T-helper 1 cell treated with Interleukin-12 subunit alpha and Interleukin-12 subunit beta and Interleukin-4 antibody, amounts not matched to agents 30 μg/mL and 1 μg/mL, for 36 hours (primary cell): ENCODE data around the gene TXNDC11.

Experiments
- H3K27ac Mint-ChIP-seq: one replicate; pipeline ENCODE4 v1.8.0; 2021; ENCODE audit warnings: mild to moderate bottlenecking, mixed read lengths
- H3K27me3 Mint-ChIP-seq: one replicate; pipeline ENCODE4 v1.8.0; 2021; ENCODE audit warnings: low read depth, mixed read lengths
- H3K36me3 Mint-ChIP-seq: one replicate; pipeline ENCODE4 v1.8.0; 2021; ENCODE audit warnings: low read depth, mixed read lengths
- H3K4me1 Mint-ChIP-seq: one replicate; pipeline ENCODE4 v1.8.0; 2021; ENCODE audit warnings: low read depth, mixed read lengths
- H3K4me3 Mint-ChIP-seq: one replicate; pipeline ENCODE4 v1.8.0; 2021; ENCODE audit warnings: mild to moderate bottlenecking, moderate library complexity, mixed read lengths
- H3K9me3 Mint-ChIP-seq: one replicate; pipeline ENCODE4 v1.8.0; 2021; ENCODE audit warnings: mixed read lengths

Gene TXNDC11

DNA sequence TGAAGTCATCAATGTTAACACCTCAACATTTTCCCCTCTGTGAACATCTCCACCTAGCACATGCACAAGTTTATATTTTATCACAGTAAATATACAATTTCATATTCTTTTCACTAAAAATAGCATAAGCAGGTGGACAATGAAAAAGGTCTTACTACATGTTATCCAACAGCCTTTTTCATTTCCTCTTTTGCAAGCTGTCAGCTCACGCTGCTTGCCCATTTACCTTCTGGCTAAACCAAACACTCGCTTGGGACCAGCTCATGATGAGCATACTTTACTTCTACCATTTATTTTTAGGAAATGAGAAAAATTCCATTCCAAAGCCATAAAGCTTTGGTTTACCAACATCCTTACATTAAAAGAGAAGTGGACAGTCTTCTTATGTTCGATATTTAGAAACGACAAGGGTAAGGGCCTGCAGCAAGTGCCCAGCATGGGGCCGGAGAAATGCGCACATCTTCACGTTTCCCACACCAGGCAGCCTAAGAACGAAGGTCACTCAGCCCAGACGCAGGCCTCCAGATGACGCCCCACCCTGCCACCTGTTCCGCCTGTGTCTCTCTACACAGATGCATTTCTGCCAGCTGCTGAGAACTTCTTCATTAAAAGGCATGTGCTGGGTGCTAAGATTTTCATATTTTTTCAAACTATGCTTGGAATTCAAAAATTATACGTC, 60.5 kb downstream of the TXNDC11 start:
- Mint-ChIP-seq H3K36me3 (peaks cover 49% of the 10 kb centered on the region), H3K27me3 (no peaks in the 10 kb centered on the region), H3K27ac (peak overlapping the region; percentile 83), H3K4me3 (peak overlapping the region; percentile 59), H3K4me1 (peaks cover 32% of the 10 kb centered on the region), H3K9me3 (no peaks in the 10 kb centered on the region)

DNA sequence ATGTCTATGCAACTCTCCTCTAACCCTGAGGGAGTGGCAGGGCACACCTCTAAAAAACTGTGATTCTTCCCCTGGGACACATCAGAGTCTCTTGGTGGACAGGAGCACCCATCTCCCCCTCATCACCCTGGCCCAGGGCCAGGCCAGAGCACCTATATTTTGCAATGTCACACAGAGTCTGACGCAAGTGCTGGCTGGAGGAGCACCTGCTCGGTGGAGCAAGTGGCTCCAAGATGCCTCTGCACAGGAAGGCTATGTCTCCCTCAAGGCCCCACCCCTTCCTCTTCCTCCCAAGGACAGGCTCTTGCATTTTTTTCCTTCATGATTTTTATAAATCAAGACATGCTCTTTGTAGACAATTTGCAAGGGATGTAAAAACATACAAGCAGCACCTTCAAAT, 61.1 kb downstream of the TXNDC11 start:
- Mint-ChIP-seq H3K4me1 (peaks cover 32% of the 10 kb centered on the region), H3K27ac (peak overlapping the region; percentile 83), H3K27me3 (no peaks in the 10 kb centered on the region), H3K36me3 (peaks cover 49% of the 10 kb centered on the region), H3K9me3 (no peaks in the 10 kb centered on the region), H3K4me3 (peak overlapping the region; percentile 59)

DNA sequence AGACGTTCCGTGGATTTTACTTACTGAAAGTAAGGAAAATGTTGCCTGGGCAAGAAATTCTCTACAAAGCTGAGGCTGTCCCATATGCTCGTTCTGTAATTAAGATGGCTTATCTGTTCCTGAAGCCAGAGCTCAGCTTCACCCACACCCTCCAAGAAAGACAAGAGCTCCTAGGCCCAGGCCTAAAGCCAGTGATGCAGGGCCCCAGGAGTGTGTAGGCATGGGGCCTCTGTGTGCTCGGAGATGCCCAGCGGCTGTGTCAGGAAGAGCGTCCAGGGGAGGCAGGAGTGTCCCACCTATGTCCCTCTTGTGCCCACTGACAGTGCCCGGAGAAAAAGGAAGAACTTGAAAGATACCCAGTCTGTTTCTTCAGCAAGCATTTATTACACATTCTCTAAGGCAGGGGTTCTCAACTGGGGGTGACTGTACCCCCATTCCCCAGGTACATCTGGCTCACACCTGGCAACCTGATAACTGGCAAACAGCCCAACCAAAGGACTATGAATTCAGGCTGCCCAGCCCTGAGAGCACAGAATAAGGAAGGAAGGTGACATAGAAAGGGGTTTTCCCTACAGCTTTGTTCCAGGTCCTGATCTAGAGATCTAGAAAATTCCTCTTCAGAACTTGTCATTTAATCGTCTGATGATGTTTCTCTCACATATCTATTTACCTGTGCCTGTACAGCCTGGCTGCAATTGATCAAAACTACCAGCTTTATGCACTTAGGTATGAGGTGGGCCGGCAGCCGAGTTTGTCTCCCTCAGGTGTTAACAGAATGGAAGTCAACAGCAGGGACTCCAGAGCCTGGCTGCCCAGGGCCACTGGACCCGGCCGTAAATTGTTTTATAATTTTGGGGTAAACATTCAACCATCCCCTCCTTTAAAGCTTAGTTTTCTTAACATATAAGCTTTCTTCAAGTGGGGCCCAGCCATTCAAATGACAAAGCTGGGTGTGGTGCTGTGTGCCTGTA, 62.4 kb downstream of the TXNDC11 start:
- peaks cover 32% of the 10 kb centered on the region for H3K4me1 Mint-ChIP-seq
- H3K36me3 Mint-ChIP-seq: peaks cover 44% of the 10 kb centered on the region
- no peaks in the 10 kb centered on the region for H3K27me3 Mint-ChIP-seq
- H3K4me3 Mint-ChIP-seq: no peak overlapping the region
- no peaks in the 10 kb centered on the region for H3K9me3 Mint-ChIP-seq
- H3K27ac Mint-ChIP-seq: peak overlapping the region; percentile 83

DNA sequence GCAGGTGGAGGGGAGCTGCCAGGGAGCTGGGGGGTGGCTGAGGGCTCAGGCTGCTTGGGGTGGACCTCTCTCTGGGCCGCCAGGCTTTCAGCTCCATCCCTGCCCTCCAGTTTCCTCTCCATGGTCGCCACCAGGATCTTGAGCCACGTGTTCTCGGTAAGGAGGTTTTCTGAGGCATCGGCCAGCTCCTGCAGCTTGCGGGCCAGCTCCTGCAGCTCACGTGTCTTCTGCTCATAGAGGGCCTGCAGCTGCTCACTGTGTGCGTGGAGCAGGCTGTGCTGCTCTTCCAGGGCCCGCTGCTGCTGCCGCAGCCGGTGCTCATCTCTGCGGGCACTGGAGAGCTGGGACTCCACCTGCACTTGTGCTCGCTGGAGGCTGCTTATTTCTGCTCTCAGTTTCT, 63.4 kb downstream of the TXNDC11 start:
- Mint-ChIP-seq H3K4me1 (peaks cover 35% of the 10 kb centered on the region), H3K4me3 (no peak overlapping the region), H3K27ac (no peak overlapping the region), H3K9me3 (no peaks in the 10 kb centered on the region), H3K27me3 (no peaks in the 10 kb centered on the region), H3K36me3 (peaks cover 41% of the 10 kb centered on the region)

DNA sequence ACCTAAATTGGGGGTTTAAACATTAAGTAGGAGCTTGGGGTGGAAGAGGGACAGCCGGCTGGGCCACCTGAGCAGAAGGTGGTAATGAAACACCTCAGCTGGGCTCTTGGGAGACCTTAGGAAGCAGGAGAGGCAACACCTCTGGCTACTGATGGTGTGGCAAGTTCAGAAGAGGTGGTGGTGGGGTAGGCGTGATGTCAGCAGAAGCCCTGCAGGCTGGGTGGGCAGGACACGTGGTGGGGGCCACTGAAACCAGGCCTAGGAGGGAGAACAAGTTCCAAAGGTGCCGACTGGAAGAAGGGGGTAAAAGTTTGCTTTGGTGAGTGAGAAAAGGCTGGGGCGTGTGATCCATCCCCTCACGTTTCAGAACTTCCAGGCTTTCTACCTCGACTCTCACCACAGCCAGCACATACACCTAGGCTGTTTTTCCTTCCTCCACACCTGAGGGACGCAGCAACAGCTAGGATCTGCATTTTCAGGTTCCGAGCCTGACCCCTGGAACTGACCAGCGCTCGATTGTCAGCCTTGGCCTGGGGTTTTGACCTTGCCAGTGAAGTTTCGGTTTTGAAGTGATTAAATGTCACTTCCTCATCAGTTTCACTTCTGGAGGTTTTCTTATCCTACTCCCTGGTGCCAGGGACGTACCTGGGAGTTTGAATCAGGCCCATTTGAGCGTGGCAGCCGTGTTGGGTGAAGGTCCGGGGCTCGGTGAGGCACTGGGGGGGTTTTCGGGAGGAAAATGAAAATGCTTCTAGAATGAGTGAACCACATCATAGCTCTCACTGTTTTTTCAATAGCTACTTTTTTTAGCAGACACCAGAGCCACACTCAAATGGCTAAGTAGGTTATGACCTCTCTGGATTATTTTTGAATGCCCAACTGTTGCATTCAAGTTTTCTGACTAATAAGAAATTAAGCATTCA, 64.4 kb downstream of the TXNDC11 start:
- no peaks in the 10 kb centered on the region for H3K27me3 Mint-ChIP-seq
- peaks cover 36% of the 10 kb centered on the region for H3K36me3 Mint-ChIP-seq
- peaks cover 36% of the 10 kb centered on the region for H3K4me1 Mint-ChIP-seq
- H3K27ac Mint-ChIP-seq: no peak overlapping the region
- no peak overlapping the region for H3K4me3 Mint-ChIP-seq
- no peaks in the 10 kb centered on the region for H3K9me3 Mint-ChIP-seq

DNA sequence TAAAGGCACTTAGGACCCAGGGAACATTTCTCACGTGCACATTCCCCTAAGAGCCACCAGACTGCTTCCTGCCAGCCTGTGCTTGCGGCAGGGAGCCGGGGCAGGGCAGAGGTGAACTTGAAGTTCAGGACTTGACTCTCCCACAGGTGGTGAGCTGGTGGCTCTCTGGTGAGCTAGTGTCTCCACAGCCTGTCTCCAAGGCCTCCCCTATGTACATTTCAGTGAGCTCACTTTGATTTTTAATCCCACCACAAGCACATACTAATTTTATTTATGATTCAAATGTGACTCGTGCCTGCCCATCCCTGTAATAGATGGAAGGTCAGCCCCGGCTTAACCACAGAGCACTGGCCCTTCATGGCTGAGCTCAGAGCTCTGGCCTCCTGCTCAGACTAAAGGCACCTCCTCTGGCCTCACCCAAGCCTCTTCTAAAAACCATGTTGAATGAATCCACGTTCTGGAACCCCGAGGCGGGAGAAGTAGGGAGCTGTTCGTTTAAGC, 65.2 kb downstream of the TXNDC11 start:
- Mint-ChIP-seq H3K27ac (peak overlapping the region; percentile 64), H3K4me1 (peaks cover 37% of the 10 kb centered on the region), H3K27me3 (no peaks in the 10 kb centered on the region), H3K9me3 (no peaks in the 10 kb centered on the region), H3K36me3 (peaks cover 32% of the 10 kb centered on the region), H3K4me3 (no peak overlapping the region)

DNA sequence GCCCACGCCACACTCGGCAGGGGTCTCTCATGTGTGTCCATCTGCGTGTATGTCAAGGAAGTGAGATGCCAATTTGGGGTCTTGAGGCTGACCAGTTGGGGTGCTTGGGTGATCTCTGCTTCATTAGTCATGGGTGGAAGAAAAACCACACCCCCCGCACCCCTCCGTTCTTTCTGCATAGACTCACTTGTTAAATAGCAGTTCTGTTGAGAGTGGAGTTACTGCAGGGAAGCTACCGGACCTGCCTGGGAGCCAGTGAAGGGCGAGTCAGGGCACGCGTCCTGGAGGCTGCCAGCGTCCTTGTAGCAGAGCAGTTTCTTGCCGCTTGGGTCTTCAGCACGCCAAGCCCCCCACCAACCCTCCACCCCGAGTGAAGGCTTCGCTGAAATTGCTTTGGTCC, 65.9 kb downstream of the TXNDC11 start:
- H3K36me3 Mint-ChIP-seq: peaks cover 31% of the 10 kb centered on the region
- no peak overlapping the region for H3K4me3 Mint-ChIP-seq
- no peaks in the 10 kb centered on the region for H3K27me3 Mint-ChIP-seq
- H3K9me3 Mint-ChIP-seq: no peaks in the 10 kb centered on the region
- H3K4me1 Mint-ChIP-seq: peaks cover 37% of the 10 kb centered on the region
- H3K27ac Mint-ChIP-seq: no peak overlapping the region

DNA sequence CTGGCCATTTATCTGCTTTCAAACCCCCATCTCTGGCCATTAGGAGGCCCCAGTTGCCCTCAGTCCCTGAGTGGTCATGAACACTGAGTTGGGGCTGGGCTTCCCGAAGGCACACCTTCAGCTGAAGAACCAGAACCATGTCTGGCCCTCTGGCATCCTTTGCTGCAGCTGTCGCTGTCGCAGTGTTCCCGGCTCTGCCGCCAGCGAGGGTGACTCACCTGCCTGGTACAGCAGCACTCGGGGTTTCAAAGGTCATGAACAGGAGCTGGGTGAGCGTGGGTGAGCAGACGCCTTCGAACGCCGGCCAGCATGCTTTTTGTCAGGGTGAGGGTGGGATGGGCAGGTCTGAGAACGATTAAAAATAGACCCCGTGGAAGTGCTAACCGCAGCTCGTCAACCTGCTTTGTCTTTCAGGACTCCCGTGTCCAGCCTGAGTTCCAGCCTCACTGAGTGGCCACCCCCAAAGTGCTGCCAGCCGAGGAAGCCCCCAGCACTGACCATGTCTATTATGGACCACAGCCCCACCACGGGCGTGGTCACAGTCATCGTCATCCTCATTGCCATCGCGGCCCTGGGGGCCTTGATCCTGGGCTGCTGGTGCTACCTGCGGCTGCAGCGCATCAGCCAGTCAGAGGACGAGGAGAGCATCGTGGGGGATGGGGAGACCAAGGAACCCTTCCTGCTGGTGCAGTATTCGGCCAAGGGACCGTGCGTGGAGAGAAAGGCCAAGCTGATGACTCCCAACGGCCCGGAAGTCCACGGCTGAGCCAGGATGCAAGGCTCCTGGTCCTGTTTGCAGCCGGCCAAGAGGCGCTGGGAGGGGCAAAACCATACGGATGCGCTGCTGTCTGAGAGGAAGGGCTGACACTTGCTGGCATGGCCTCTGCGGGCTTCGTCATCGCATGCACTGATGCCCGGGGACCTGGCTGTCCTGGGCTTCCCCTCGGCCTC, 66.8 kb downstream of the TXNDC11 start:
- no peaks in the 10 kb centered on the region for H3K27me3 Mint-ChIP-seq
- no peak overlapping the region for H3K4me3 Mint-ChIP-seq
- peaks cover 28% of the 10 kb centered on the region for H3K36me3 Mint-ChIP-seq
- H3K4me1 Mint-ChIP-seq: peaks cover 30% of the 10 kb centered on the region
- H3K9me3 Mint-ChIP-seq: no peaks in the 10 kb centered on the region
- no peak overlapping the region for H3K27ac Mint-ChIP-seq

DNA sequence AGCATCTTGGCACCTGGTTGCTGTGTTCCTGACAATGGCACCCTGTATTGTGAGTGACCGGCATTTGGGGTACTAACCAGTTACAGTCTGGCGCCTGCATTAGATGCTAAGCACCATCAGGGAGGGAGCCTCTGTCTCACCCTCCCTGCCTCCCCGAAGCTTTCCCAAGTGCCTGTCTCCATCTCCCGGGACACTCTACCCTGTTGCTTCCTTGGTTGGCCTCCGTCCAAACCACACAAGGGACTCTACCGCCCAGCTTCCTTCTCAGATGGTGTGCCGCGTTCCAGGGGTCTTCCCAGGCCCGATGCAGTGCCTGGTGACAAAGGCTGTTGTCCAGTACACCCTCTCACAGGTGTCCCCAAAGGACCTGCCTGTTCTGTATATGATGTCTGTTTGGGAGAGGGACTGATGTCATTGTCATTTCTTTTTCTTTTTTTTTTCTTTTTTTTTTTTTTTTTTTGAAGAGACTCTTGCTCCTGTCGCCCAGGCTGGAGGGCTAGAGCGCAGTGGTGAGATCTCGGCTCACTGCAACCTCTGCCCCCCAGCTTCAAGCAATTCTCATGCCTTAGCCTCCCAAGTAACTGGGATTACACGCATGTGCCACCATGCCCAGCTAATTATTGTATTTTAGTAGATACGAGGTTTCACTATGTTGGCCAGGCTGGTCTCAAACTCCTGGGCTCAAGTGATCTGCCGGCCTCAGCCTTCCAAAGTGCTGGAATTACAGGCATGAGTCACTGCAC, 67.7 kb downstream of the TXNDC11 start:
- Mint-ChIP-seq H3K27ac (peak overlapping the region; percentile 73), H3K9me3 (no peaks in the 10 kb centered on the region), H3K4me1 (peaks cover 30% of the 10 kb centered on the region), H3K27me3 (no peaks in the 10 kb centered on the region), H3K36me3 (peaks cover 27% of the 10 kb centered on the region), H3K4me3 (no peak overlapping the region)

DNA sequence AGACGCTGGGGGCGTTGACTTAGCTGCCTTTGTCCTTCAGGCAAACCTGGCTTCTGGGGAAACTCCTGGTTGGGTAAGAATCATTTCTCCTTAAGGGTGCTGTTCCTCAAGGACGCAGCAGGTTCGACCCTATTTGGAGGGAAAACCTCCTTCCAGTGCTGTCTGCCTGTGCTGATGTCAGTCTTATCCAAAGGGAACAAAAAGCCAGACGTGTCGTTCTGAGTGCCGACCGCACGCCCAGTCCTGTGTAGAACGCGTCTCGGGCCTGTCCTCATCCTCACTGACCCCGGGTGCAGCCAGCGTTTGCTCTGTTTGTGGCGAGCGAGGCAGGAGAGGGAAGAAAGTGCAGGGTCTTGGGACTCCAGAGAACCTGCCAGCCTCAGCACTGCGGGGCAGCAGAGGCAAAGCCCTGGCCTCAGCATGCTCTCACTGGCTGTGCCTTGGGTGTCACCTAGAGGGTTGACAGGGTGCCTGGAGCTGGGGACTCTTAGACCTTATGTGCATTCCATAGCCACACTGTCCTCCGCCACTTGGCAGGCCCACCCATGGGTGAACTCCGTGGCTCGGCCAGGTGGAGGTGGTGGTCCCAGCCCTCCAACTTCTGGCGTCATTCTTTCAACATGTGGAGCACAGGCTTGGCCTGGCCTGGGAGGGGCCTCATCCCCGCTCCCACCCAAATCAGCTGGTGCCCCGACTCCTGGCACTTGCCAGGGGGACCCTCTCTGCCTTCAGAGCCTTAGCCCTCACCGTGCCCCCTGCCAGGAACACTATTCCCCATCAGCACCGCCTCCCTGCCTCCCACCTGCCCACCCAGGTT, 68.4 kb downstream of the TXNDC11 start:
- Mint-ChIP-seq H3K4me1 (peaks cover 35% of the 10 kb centered on the region), H3K27me3 (no peaks in the 10 kb centered on the region), H3K9me3 (no peaks in the 10 kb centered on the region), H3K4me3 (no peak overlapping the region), H3K27ac (no peak overlapping the region), H3K36me3 (peaks cover 21% of the 10 kb centered on the region)

DNA sequence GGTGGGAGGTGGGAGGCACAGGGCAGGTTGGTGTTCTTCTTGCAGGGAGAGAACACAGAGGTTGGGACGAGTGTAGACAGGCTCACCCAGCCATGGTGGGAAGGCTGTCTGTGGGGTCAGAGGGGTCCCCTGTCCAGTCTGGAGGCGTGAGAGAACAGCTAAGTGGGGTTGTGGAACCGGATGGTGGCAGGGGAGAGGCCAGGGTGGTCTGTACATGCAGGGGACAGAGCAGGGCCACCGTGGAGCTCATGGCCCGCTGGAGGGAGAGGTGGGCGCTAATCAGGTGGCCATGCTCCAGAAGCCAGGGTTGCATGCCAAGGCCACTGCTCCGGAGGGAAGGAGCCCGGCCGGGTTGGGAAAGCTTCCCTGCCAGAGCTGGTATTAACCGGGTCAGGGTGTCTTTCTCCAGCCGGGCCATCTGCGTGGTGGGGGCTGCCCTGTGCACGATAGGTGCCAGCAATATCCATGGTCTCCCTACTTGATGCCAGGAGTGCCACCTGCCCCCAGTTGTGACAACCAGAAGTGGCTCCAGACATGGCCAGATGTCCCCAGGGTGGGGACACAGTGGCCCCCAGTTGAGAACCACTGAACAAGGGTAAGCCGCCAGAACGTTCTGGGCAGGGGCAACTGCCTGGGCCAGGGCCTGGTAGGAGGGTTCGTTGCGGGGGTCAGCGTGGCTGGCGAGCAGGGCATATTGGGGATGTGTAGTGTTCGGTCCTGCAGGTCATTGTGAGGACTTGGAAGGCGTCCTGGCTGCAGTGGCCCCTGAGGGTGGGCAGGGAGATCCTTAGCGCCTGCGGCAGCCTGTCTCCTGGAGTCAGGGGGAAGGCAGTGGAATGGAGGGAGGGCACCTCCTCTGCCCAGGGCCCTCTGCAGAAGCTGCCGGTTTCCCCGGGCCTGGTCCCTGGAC, 69.3 kb downstream of the TXNDC11 start:
- Mint-ChIP-seq H3K4me1 (peaks cover 35% of the 10 kb centered on the region), H3K36me3 (peaks cover 17% of the 10 kb centered on the region), H3K27ac (peak overlapping the region; percentile 86), H3K4me3 (no peak overlapping the region), H3K27me3 (no peaks in the 10 kb centered on the region), H3K9me3 (no peaks in the 10 kb centered on the region)
